Measurements from ENCODE around the gene ABHD1.

Gene ABHD1

DNA sequence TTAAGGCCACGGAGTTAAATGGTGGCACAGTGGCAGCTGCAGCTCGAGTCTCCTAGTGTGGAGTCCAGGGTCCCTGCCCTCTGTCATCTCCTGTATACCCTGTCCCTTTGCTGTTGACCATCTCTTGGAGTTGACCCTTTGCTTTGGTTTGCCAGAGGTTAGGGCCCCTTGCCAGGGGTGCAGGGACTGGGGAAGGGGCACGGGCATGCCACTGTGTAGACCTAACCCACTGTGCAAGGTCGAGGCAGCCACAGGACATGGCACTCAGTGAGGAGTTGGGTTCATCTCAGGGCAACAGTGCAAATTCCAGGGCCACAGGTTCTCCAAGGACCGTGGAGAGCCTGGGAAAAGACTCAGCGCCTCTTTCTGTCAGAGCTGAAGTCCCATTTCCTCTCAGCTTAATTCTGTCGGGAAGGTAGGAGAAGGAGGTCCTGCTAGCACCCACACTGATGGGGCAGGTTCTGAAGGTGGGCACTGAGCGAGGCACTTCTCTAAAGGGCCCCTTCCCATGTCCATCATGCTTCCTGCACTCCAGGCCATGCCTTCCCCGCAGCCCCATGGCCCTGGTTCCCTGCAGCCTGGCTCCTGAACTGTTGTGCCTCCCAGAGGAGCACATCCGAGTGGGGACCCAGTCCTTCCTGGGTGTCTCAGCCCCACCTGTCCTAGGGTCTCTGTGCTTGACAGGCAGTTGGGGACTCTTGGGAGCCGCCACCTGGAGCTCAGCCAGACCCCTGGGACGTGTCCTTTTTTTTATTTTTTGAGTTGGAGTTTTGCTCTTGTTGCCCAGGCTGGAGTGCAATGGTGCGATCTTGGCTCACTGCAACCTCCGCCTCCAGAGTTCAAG lies 34.3 kb upstream of the ABHD1 start:
- TF ChIP-seq, protein P1, sequence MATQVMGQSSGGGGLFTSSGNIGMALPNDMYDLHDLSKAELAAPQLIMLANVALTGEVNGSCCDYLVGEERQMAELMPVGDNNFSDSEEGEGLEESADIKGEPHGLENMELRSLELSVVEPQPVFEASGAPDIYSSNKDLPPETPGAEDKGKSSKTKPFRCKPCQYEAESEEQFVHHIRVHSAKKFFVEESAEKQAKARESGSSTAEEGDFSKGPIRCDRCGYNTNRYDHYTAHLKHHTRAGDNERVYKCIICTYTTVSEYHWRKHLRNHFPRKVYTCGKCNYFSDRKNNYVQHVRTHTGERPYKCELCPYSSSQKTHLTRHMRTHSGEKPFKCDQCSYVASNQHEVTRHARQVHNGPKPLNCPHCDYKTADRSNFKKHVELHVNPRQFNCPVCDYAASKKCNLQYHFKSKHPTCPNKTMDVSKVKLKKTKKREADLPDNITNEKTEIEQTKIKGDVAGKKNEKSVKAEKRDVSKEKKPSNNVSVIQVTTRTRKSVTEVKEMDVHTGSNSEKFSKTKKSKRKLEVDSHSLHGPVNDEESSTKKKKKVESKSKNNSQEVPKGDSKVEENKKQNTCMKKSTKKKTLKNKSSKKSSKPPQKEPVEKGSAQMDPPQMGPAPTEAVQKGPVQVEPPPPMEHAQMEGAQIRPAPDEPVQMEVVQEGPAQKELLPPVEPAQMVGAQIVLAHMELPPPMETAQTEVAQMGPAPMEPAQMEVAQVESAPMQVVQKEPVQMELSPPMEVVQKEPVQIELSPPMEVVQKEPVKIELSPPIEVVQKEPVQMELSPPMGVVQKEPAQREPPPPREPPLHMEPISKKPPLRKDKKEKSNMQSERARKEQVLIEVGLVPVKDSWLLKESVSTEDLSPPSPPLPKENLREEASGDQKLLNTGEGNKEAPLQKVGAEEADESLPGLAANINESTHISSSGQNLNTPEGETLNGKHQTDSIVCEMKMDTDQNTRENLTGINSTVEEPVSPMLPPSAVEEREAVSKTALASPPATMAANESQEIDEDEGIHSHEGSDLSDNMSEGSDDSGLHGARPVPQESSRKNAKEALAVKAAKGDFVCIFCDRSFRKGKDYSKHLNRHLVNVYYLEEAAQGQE (IDR thresholded peaks at IDR 0.05; ENCODE audit: insufficient read depth in 1 of 2, low read depth in 2 of 2, low read length in 2 of 2), result no peak
- TF ChIP-seq POLR2AphosphoS5 (IDR thresholded peaks at IDR 0.05; ENCODE audit: low read depth, low read length) (no peak), TAF1 (IDR thresholded peaks at IDR 0.05; ENCODE audit: borderline replicate concordance, insufficient read depth, low read length) (no peak), FOXP2 (optimal IDR thresholded peaks at IDR 0.05; ENCODE audit: borderline replicate concordance, extremely low read depth, extremely low read length, insufficient read depth) (no peak), SIN3A (IDR thresholded peaks at IDR 0.05; ENCODE audit: borderline replicate concordance, insufficient read depth, low read length) (no peak)

DNA sequence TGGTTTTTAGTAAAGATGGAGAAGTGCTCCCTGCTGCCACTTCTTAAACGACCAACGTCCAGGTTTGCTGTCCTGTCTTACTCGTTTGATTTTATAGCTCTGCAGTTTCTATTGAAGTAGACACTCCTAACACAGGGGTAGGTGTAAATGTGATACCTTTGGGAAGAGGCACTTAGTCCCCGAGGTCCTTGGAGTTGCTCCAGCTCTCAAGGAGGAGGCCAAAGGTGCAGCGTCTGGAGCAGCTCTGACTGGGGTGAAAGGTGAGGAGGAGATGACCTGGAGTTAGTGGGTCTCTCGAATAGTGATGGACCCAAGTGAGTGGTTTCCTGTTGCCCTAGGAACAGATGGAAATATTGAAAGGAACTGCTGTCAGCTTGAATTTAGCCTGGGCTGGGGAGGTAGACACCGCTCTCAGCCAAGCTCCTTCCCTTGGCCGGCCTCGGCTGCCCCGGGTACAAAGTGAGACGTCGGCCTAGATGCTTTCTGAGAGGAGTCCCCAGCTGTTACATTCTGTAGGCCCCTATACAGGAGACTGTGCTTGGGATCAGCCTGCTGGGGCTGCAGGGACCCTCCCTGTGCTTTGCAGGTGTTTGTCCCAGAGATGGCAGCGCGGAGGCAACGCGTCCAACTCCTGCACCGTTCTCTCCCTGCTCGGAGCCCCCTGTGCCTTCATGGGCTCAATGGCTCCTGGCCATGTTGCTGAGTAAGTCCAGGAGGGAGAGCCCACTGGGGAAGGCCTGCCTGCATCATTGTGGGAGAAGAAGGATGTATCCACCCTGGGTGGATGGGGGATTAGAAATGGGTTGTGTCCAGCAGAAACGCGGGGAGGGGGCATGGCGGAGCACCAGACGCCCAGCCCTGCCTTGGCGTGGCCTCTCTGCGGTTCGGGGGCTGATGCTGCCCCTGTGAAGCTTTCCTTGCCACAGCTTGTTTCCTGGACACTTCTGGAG lies 31.6 kb upstream of the ABHD1 start:
- TF ChIP-seq POLR2AphosphoS5 (IDR thresholded peaks at IDR 0.05; ENCODE audit: low read depth, low read length) (no peak), FOXP2 (optimal IDR thresholded peaks at IDR 0.05; ENCODE audit: borderline replicate concordance, extremely low read depth, extremely low read length, insufficient read depth) (no peak), TAF1 (IDR thresholded peaks at IDR 0.05; ENCODE audit: borderline replicate concordance, insufficient read depth, low read length) (no peak), SIN3A (IDR thresholded peaks at IDR 0.05; ENCODE audit: borderline replicate concordance, insufficient read depth, low read length) (no peak)
- TF ChIP-seq, protein P1 (IDR thresholded peaks at IDR 0.05; ENCODE audit: insufficient read depth in 1 of 2, low read depth in 2 of 2, low read length in 2 of 2), result no peak

DNA sequence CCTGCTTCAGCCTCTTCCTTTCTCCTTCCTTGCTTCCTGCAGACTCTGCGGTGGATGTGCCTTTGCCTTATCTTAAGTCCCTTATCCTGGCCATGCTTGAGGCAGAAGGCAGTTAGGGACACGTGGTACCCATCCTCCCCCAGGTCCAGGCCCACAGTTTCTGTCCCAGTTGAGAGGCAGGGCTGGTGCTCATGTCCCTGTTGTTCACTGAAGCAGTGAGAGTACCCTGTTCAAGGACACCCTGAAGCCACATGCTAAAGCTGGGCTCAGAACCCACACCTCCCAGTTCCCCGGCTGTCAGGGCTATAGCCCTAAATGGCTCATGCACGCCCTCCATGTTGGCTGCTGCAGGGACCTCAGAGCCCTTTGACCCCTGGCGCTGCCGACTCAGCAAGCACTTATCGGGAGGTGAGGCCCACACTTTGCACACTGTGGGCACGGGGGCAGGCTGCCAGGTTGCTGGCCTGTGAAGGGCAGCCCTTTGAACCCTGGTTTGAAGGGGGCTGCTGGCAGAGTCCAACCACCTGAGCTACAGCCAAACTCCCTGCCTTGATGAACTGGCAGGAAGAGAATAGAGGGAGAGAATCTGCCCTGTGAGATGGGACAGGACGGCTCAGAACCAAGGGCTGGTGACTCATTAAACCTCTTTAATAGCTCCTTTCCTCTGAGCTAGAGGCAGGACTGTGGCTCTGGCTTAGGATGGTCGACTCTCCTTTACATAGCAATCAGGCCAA lies 30.8 kb upstream of the ABHD1 start:
- TF ChIP-seq SIN3A (IDR thresholded peaks at IDR 0.05; ENCODE audit: borderline replicate concordance, insufficient read depth, low read length), result no peak
- TF ChIP-seq FOXP2 (optimal IDR thresholded peaks at IDR 0.05; ENCODE audit: borderline replicate concordance, extremely low read depth, extremely low read length, insufficient read depth), result no peak
- TF ChIP-seq, protein P1 (IDR thresholded peaks at IDR 0.05; ENCODE audit: insufficient read depth in 1 of 2, low read depth in 2 of 2, low read length in 2 of 2), result no peak
- TF ChIP-seq TAF1 (IDR thresholded peaks at IDR 0.05; ENCODE audit: borderline replicate concordance, insufficient read depth, low read length), result no peak
- TF ChIP-seq POLR2AphosphoS5 (IDR thresholded peaks at IDR 0.05; ENCODE audit: low read depth, low read length), result no peak

DNA sequence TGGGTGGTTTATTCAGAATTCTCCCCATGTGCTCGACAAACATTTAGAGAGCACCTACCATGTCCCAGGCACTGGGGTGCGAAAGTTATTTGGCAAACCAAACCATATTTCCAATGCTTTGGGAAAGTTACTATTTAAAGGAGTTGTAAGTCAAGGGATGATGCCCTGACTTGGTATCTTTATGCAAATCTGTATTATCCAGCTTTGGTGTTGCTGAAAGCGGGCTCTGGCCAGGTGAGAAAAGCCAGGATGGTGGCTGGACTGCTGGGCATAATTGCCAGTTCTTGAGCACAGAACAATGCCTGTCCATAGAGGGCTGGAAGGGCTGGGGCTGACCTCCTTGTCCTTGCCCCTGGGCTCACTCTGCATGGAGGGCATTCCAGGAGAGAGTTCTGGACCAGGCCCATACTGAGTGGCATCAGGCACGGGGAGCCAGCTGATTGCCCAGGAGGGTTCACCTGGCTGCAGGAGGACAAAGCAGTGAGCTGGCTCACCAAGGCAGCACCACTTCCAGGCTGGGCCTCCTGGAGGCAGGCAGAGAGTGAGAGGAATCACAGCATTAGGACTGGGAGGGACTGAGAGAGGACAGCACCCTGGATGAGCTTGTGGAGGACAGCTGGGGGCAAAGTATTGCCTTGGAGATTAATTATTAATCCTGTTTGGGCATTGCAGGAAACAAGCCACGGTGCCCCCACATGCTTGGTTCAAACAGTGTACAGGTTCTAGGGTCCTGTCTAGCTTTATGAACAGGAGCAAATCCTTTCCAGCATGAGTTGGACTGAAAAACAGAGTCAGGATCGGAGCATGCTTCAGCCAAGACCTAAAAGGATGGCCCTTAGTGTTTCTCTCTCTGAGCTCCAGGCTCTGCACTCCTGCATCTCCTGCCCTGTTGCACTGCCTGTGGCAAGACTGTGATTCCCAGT lies 29.9 kb upstream of the ABHD1 start:
- no peak for TF ChIP-seq SIN3A (IDR thresholded peaks at IDR 0.05; ENCODE audit: borderline replicate concordance, insufficient read depth, low read length)

Data from PFSK-1 (cell line).